ENCODE results near the gene FRYL. TPM values are rescaled to one million over a fixed set of nuclear protein-coding genes. Genes with fewer than 3 reads are reported as not detected.
"Not testable (repeated sequence)": the region's sequence is repeated elsewhere in the genome, so short reads cannot be mapped to it uniquely, and the experiment has no call there.

FRYL gene
- total and polyA plus RNA-seq, 2 donors = 33.2 to 44.2 TPM

- H3K36me3 ChIP-seq (ENCODE audit: control insufficient read depth in 2 of 2, insufficient read depth in 2 of 2, low read length in 1 of 2); H3K27ac ChIP-seq (ENCODE audit: low read depth in 1 of 2, low read length in 1 of 2); DNase-seq (ENCODE audit: low read depth in 6 of 9, low spot score in 9 of 9); H3K4me3 ChIP-seq (ENCODE audit: low read length in 2 of 2); H3K27me3 ChIP-seq (ENCODE audit: control insufficient read depth in 2 of 2, insufficient read depth in 1 of 2, low read length in 1 of 2); H3K9me3 ChIP-seq (ENCODE audit: control insufficient read depth in 2 of 2, insufficient read depth in 1 of 2, low read length in 1 of 2); H3K4me1 ChIP-seq (ENCODE audit: control insufficient read depth in 2 of 2, insufficient read depth in 2 of 2, low read length in 2 of 2): not testable (repeated sequence)
- 99% methylated on average over 5 of the region's 5 CpGs for WGBS
These were observed 21.4 kb downstream of the FRYL start for GRCh38 chr4:48758703-48759102.

- DNase-seq (ENCODE audit: low read depth in 6 of 9, low spot score in 9 of 9) = no peak
- whole genome bisulfite sequencing = 87% methylated on average over 4 of the region's 4 CpGs
- H3K9me3 ChIP-seq (ENCODE audit: control insufficient read depth in 2 of 2, insufficient read depth in 1 of 2, low read length in 1 of 2) = no peaks in the 10 kb centered on the region
These were observed 23.3 kb downstream of the FRYL start for GRCh38 chr4:48756689-48757220.

DNA sequence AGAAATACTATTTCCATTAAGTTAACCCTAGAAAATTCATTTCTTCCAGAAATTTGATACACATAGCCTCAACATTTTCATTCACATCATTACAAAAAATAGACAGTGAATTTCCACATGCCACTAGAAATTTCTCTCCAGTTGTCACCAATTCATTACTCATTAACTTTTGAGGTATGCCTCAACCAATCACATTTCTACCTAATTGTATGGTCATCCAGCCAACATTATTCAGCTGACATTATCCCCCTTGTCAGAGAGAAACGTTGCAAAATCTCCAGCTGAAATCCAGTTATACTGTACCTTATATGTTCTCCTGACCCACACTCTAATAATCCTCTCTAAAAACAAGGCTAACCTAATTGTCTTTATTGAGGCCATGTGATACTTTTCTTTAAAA is 24.8 kb downstream of the FRYL start:
- H3K27ac ChIP-seq (ENCODE audit: low read depth in 1 of 2, low read length in 1 of 2) = no peak overlapping the region
- 95% methylated on average over 1 of the region's 1 CpG for WGBS
- H3K27me3 ChIP-seq (ENCODE audit: control insufficient read depth in 2 of 2, insufficient read depth in 1 of 2, low read length in 1 of 2) = no peaks in the 10 kb centered on the region
- H3K36me3 ChIP-seq (ENCODE audit: control insufficient read depth in 2 of 2, insufficient read depth in 2 of 2, low read length in 1 of 2) = no peaks in the 10 kb centered on the region
- DNase-seq (ENCODE audit: low read depth in 6 of 9, low spot score in 9 of 9) = no peak
- H3K9me3 ChIP-seq (ENCODE audit: control insufficient read depth in 2 of 2, insufficient read depth in 1 of 2, low read length in 1 of 2) = no peaks in the 10 kb centered on the region
- H3K4me3 ChIP-seq (ENCODE audit: low read length in 2 of 2) = no peak overlapping the region
- H3K4me1 ChIP-seq (ENCODE audit: control insufficient read depth in 2 of 2, insufficient read depth in 2 of 2, low read length in 2 of 2) = peaks cover 0 to 4% of the 10 kb centered on the region in 2 donors

More at GRCh38 chr4:48756689-48757220, 23.3 kb downstream of the FRYL start:
- Histone ChIP-seq H3K4me1 (ENCODE audit: control insufficient read depth in 2 of 2, insufficient read depth in 2 of 2, low read length in 2 of 2) (peaks cover 0 to 4% of the 10 kb centered on the region in 2 donors), H3K4me3 (ENCODE audit: low read length in 2 of 2) (no peak overlapping the region), H3K27ac (ENCODE audit: low read depth in 1 of 2, low read length in 1 of 2) (no peak overlapping the region), H3K36me3 (ENCODE audit: control insufficient read depth in 2 of 2, insufficient read depth in 2 of 2, low read length in 1 of 2) (no peaks in the 10 kb centered on the region), H3K27me3 (ENCODE audit: control insufficient read depth in 2 of 2, insufficient read depth in 1 of 2, low read length in 1 of 2) (no peaks in the 10 kb centered on the region)

DNA sequence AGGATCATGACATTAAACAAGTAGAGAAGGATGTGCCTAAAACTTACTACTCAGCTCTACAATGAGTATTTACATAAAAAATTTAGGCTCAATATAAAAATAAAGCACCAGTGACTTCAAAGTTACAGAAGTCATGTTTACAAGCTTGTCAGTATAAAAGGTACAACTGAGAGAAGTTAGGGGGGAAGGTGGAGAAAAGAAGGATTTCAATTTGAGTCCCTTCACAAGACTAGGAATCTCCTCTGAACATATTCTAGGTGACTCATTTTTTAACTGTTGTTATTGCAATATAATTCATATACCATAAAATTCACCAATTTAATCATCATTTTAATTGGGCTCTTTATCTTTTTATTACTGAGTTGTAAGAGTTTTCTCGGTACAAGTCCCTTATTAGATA is 26.9 kb downstream of the FRYL start:
- H3K9me3 ChIP-seq (ENCODE audit: control insufficient read depth in 2 of 2, insufficient read depth in 1 of 2, low read length in 1 of 2) = no peaks in the 10 kb centered on the region
- H3K4me1 ChIP-seq (ENCODE audit: control insufficient read depth in 2 of 2, insufficient read depth in 2 of 2, low read length in 2 of 2) = peaks cover 0 to 11% of the 10 kb centered on the region in 2 donors
- no peaks in the 10 kb centered on the region for H3K27me3 ChIP-seq (ENCODE audit: control insufficient read depth in 2 of 2, insufficient read depth in 1 of 2, low read length in 1 of 2)
- WGBS = 96% methylated on average over 1 of the region's 1 CpG
- H3K27ac ChIP-seq (ENCODE audit: low read depth in 1 of 2, low read length in 1 of 2) = no peak overlapping the region
- no peak overlapping the region for H3K4me3 ChIP-seq (ENCODE audit: low read length in 2 of 2)
- no peaks in the 10 kb centered on the region for H3K36me3 ChIP-seq (ENCODE audit: control insufficient read depth in 2 of 2, insufficient read depth in 2 of 2, low read length in 1 of 2)
- no peak for DNase-seq (ENCODE audit: low read depth in 6 of 9, low spot score in 9 of 9)

DNA sequence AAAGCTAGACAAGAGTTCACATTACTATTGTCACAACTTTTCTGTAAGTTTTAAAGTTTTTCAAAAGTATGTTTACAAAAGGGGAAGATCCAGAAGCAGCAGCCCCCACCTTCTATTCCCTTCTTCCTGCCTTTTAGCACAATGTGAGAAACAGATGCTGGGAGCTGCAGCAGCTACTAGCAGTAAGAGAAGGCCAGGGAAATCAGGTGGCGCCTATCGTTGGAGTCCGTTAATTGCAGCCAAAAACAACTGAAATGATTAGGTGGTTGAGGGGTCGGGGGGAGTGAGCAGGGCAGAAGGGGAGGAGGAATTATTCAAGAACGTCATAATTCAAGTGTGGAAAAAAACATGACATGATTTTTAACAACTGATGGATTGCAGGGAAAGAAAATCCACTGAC is 27.4 kb downstream of the FRYL start:
- H3K27ac ChIP-seq (ENCODE audit: low read depth in 1 of 2, low read length in 1 of 2) = no peak overlapping the region
- WGBS = 24% methylated on average over 5 of the region's 5 CpGs
- DNase-seq (ENCODE audit: low read depth in 6 of 9, low spot score in 9 of 9) = no peak

DNA sequence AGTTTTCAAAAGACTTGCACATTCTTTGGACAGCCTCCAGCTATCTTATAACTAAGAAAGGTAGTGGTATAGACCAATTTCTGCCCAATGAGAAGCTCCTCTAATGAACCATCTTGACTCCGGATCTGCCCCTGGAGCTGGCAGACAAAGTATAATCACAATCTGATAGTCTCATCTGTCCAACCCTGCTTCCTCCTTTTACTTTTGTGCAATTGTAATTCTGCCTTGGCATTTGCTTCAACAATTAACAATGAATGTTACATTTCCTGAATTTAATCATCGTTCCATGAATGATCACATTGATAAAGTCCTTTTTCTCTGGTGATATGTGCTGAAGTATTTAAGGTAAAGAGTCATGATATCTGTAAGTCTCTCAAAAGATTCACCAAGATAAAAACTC is 27.8 kb downstream of the FRYL start:
- DNase-seq (ENCODE audit: low read depth in 6 of 9, low spot score in 9 of 9) = no peak
- Histone ChIP-seq H3K9me3 (ENCODE audit: control insufficient read depth in 2 of 2, insufficient read depth in 1 of 2, low read length in 1 of 2) (no peaks in the 10 kb centered on the region), H3K27me3 (ENCODE audit: control insufficient read depth in 2 of 2, insufficient read depth in 1 of 2, low read length in 1 of 2) (no peaks in the 10 kb centered on the region), H3K4me3 (ENCODE audit: low read length in 2 of 2) (no peak overlapping the region), H3K36me3 (ENCODE audit: control insufficient read depth in 2 of 2, insufficient read depth in 2 of 2, low read length in 1 of 2) (no peaks in the 10 kb centered on the region), H3K4me1 (ENCODE audit: control insufficient read depth in 2 of 2, insufficient read depth in 2 of 2, low read length in 2 of 2) (peaks cover 0 to 11% of the 10 kb centered on the region in 2 donors), H3K27ac (ENCODE audit: low read depth in 1 of 2, low read length in 1 of 2) (no peak overlapping the region)
- 32% methylated on average over 2 of the region's 2 CpGs for WGBS

More for the DNA sequence above, 27.4 kb downstream of the FRYL start:
- Histone ChIP-seq H3K27me3 (ENCODE audit: control insufficient read depth in 2 of 2, insufficient read depth in 1 of 2, low read length in 1 of 2) (no peaks in the 10 kb centered on the region), H3K9me3 (ENCODE audit: control insufficient read depth in 2 of 2, insufficient read depth in 1 of 2, low read length in 1 of 2) (no peaks in the 10 kb centered on the region), H3K4me3 (ENCODE audit: low read length in 2 of 2) (no peak overlapping the region), H3K36me3 (ENCODE audit: control insufficient read depth in 2 of 2, insufficient read depth in 2 of 2, low read length in 1 of 2) (no peaks in the 10 kb centered on the region), H3K4me1 (ENCODE audit: control insufficient read depth in 2 of 2, insufficient read depth in 2 of 2, low read length in 2 of 2) (peaks cover 0 to 11% of the 10 kb centered on the region in 2 donors)

GRCh38 chr4:48748949-48749596 is 31.0 kb downstream of the FRYL start:
- Histone ChIP-seq H3K27me3 (ENCODE audit: control insufficient read depth in 2 of 2, insufficient read depth in 1 of 2, low read length in 1 of 2) (no peaks in the 10 kb centered on the region), H3K27ac (ENCODE audit: low read depth in 1 of 2, low read length in 1 of 2) (no peak overlapping the region), H3K36me3 (ENCODE audit: control insufficient read depth in 2 of 2, insufficient read depth in 2 of 2, low read length in 1 of 2) (no peaks in the 10 kb centered on the region), H3K9me3 (ENCODE audit: control insufficient read depth in 2 of 2, insufficient read depth in 1 of 2, low read length in 1 of 2) (no peaks in the 10 kb centered on the region), H3K4me1 (ENCODE audit: control insufficient read depth in 2 of 2, insufficient read depth in 2 of 2, low read length in 2 of 2) (peaks cover 8 to 18% of the 10 kb centered on the region in 2 donors), H3K4me3 (ENCODE audit: low read length in 2 of 2) (no peak overlapping the region)
- 95% methylated on average over 11 of the region's 11 CpGs for WGBS
- no peak for DNase-seq (ENCODE audit: low read depth in 6 of 9, low spot score in 9 of 9)

DNA sequence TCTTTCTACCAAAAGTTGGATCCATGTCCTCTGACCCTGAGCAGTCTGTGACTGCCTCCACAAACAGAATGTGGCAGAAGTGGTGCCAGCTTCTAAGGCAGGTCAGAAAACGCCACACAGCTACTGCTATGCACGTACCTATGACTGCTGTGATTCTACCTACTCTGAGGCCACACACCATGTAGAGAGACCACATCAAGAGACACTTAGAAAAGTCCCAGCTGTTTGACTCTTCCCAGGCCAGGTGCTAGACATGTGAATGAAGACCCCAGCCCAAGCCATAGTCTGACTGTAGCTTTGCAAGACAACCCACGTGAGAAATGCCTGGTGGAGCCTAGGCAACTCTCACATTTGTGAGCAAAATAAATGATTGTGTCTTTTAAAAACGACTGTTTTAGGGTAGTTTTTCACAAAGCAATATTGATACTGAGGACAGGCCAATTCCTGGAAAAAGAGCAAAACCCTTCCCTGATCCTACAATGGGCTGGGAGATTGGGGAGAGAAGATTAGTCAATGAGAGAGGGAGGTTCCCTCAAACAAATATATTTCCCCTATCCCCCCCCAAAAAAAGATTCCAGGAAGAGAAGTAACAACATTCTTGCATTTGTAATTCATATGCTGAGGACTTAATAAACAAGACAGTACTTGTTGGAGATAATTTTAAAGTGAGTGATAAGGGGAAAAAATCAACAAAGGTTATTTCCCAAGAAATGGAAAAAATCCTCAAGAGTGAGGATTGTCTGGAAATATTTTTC is 33.3 kb downstream of the FRYL start:
- H3K27me3 ChIP-seq (ENCODE audit: control insufficient read depth in 2 of 2, insufficient read depth in 1 of 2, low read length in 1 of 2) = no peaks in the 10 kb centered on the region
- WGBS = 13% methylated on average over 4 of the region's 4 CpGs
- H3K9me3 ChIP-seq (ENCODE audit: control insufficient read depth in 2 of 2, insufficient read depth in 1 of 2, low read length in 1 of 2) = no peaks in the 10 kb centered on the region
- H3K36me3 ChIP-seq (ENCODE audit: control insufficient read depth in 2 of 2, insufficient read depth in 2 of 2, low read length in 1 of 2) = no peaks in the 10 kb centered on the region
- H3K4me3 ChIP-seq (ENCODE audit: low read length in 2 of 2) = no peak overlapping the region
- H3K27ac ChIP-seq (ENCODE audit: low read depth in 1 of 2, low read length in 1 of 2) = peak overlapping the region in 1 of 2 donors; percentile 31
- peaks cover 11 to 14% of the 10 kb centered on the region in 2 donors for H3K4me1 ChIP-seq (ENCODE audit: control insufficient read depth in 2 of 2, insufficient read depth in 2 of 2, low read length in 2 of 2)
- DNase-seq (ENCODE audit: low read depth in 6 of 9, low spot score in 9 of 9) = peak; percentile 32 to 87 (median 52)

DNA sequence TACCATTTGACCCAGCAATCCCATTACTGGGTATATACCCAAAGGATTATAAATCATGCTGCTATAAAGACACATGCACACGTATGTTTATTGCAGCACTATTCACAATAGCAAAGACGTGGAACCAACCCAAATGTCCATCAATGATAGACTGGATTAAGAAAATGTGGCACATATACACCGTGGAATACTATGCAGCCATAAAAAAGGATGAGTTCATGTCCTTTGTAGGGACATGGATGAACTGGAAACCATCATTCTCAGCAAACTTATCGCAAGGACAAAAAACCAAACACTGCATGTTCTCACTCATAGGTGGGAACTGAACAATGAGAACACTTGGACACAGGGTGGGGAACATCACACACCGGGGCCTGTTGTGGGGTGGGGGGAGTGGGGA is 34.9 kb downstream of the FRYL start:
- DNase-seq (ENCODE audit: low read depth in 6 of 9, low spot score in 9 of 9); H3K4me3 ChIP-seq (ENCODE audit: low read length in 2 of 2); H3K27me3 ChIP-seq (ENCODE audit: control insufficient read depth in 2 of 2, insufficient read depth in 1 of 2, low read length in 1 of 2); H3K36me3 ChIP-seq (ENCODE audit: control insufficient read depth in 2 of 2, insufficient read depth in 2 of 2, low read length in 1 of 2); H3K27ac ChIP-seq (ENCODE audit: low read depth in 1 of 2, low read length in 1 of 2); H3K9me3 ChIP-seq (ENCODE audit: control insufficient read depth in 2 of 2, insufficient read depth in 1 of 2, low read length in 1 of 2): not testable (repeated sequence)
- 98% methylated on average over 5 of the region's 5 CpGs for WGBS
- peaks cover 11 to 14% of the 10 kb centered on the region in 2 donors for H3K4me1 ChIP-seq (ENCODE audit: control insufficient read depth in 2 of 2, insufficient read depth in 2 of 2, low read length in 2 of 2)

Measured in thymus (tissue), 11 donors.